ENCODE results near the gene NR2E3. TPM values are rescaled to one million over a fixed set of nuclear protein-coding genes. Genes with fewer than 3 reads are reported as not detected.

Gene NR2E3
- total RNA-seq = not detected
- long read RNA-seq = 0 reads

DNA sequence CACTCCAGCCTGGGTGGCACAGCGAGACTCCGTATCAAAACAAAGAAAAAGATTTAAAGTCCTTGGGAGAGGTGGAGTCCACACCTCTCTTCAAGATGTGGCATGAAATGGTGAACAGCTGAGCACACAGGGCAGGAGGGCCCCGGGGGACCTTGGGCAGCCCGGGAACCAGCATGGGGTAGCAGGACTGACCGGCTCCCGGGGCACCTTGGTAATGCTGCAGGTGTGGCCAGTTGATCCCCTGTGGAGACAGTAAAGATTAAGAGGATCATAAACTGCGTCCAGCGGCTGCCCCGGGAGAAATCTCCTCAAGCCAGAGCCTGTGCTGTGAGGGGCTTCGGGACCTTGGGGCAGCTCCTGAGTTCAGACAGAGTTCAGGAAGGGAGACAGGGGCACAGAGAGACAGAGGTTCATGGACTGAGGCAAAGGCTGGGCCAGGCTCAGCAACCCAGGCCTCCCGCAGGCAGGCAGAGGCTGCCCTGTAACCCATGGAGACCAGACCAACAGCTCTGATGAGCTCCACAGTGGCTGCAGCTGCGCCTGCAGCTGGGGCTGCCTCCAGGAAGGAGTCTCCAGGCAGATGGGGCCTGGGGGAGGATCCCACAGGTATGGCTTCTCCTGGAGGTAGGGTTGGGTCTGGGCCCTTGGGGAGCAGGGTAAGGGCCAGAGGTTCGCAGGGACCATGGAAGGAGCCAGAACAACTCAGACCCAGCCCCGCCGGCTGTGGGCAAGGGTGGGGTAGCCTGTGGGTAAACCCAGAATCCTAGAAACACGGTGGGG lies at the start of gene NR2E3:
Gene NR2E3 (plus strand): TSS at position 299 of the 780 bp plus-strand sequence. CDS start 190 bp downstream, at position 489.
- intact Hi-C loops (cut with DNase I) = no loop called here
- ATAC-seq = no peak
- no peak for DNase-seq (ENCODE audit: missing footprints)

DNA sequence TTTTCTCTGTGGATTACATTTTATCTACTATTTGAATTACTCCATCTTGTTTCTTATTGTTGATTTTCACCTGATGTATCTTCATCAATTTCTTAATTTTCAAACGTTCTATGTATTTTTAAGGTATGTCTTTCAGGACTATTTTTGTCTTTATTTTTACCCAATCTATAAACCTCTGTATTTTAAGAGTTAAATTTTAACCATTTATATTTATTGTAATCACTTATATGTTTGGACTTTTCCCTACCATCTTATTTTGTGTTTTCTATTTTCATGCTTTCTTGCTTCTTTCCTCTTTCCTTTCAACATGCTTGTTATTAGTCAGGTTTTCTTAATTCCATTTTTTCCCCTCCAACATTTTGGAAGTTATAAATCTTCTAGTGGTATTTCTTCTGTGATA lies 49.5 kb upstream of the NR2E3 start:
- ATAC-seq (no peak), DNase-seq (ENCODE audit: missing footprints) (no peak)
- intact Hi-C loops (cut with DNase I) = no loop called here

DNA sequence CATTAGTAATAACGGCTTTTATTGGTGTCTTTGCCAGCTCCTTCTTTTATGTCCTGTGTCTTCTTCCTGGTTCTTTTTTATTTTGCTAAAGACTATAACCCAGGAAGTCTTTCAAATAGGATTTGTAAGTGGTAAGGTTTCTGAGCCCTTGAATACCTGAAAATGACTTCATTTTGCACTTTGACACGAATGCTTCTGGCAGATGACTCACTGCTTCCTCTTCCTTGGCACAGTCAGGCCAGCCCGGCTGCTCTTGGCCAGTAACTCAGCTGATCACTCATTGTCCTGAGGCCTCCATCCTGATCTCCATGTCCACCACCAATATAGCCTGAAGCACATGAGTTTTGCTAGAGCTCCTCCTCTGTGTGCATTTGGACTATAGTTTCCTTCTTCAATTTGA lies 48.7 kb upstream of the NR2E3 start:
- intact Hi-C loops (cut with DNase I) = no loop called here
- DNase-seq (ENCODE audit: missing footprints) = no peak
- ATAC-seq = no peak

DNA sequence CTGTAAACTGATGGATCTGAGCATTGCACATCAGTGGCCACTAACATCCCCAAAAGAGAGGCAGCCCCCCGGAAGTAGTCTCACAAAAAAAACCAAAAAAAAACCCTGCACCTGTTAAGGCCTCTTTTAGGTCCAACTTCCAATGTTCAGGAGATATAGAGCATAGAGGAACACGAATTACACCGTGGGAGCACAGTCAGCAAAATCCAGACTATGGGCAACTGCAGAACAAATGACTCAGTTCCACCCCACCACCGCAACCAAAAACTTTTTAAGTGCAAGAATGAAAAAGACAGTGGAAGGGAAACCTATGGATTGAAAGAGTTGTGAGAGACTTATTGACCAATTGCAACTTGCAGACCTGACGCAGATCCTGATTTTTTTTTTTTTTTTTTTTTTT lies 42.2 kb upstream of the NR2E3 start:
- no peak for DNase-seq (ENCODE audit: missing footprints)
- no peak for ATAC-seq

DNA sequence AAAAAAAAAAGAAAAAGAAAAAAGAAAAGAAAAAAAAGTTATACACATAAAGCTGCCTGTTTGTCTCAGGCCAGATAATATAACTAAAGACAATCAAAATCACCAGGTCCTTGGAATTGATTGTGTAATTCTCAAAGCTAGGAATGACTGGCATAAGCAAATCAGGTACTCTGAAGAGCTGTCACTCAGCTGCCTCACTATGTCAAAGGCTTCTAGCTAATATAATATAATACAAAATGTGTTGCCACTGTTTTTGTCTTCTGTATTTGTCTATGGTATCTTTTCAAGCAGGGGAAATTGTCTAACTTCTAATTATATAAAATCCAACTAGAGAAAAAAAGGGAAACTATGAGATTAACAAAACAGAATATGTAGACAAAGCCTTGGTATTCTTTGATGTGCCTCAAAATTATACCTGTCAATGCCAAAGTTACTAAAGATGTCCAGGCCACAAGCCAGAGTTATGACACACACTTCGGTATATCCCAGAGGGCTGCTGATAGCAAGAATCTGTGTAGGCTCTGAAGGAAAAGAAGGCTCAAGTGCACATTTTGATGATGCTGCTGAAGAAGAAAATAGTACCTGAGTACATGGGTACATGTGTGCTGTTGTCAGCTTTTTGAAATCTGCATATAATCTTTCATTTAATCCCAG lies 37.0 kb upstream of the NR2E3 start:
- ATAC-seq = no peak
- intact Hi-C loops (cut with DNase I) = no loop called here
- DNase-seq (ENCODE audit: missing footprints) = no peak

More for the DNA sequence above, 42.2 kb upstream of the NR2E3 start:
- intact Hi-C loops (cut with DNase I) = no loop called here

DNA sequence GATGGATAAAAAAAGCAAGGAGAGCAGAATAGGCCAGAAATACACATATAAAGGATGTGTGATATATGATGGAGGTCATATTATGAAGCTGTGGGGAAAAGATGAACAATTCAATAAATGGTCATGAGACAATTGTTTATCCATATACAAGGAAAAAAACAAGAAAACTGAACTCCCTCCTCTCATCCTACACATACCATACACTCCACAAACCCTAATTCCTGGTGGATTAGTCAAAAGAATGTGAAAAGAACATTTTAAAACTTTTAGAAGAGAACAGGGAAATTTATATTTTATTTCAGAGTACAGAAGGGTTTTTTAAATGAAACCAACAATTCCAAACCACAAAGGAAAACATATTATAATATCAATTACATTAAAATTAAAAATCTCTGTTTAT lies 34.5 kb upstream of the NR2E3 start:
- DNase-seq (ENCODE audit: missing footprints) (no peak), ATAC-seq (no peak)
- intact Hi-C loops (cut with DNase I) = no loop called here

DNA sequence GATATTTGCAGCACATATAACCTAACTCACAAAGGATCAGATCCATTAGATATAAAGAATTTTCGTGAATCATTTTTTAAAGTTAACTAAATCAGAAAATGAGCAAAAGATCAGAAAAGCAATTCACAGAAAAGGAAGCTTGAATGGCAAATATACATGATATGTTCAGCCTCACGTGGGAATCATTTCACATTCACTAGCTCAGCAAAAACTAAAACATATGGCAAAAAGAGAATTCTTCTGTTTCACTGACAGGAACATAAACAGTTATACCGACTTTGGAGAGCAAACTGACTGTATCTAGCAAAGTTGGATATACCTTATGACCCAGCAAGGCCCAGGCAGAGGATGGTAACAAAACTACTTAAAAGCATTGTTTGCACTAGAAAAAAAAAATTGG lies 34.0 kb upstream of the NR2E3 start:
- ATAC-seq (no peak), DNase-seq (ENCODE audit: missing footprints) (no peak)
- intact Hi-C loops (cut with DNase I) = no loop called here

DNA sequence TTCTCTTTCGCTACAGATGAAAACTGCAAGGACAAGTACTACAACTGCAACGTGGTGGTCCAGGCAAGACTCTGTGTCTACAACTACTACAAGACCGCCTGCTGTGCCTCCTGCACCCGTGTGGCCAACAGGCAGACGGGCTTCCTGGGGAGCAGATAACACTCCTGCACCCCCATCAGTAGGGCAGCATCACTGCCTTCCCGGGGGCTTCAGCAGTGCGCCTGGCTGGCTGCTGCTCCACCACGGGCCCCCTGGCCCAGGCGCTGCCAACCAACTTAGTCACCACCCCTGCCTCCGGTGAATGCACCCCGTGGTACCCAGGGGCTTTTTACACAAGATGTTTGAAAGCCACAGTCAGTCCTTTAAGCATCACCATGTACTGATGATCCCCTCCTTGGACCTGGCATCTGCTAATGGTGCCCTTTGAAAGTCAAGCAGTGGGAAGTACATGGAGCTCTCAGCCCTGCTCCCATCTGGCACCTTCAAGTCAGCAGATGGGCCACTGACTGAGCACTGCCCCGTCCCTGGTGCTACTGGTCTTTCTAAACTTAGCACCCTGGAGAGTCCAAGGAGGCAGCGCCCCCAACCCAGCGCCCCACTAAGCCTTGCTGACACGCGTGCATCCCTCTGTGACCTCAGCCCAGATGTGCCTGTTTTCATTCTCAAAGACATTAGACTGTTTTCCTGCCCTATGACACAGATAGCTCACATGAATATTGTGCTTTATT lies 33.0 kb upstream of the NR2E3 start:
- ATAC-seq (no peak), DNase-seq (ENCODE audit: missing footprints) (no peak)
- intact Hi-C loops (cut with DNase I) = no loop called here

DNA sequence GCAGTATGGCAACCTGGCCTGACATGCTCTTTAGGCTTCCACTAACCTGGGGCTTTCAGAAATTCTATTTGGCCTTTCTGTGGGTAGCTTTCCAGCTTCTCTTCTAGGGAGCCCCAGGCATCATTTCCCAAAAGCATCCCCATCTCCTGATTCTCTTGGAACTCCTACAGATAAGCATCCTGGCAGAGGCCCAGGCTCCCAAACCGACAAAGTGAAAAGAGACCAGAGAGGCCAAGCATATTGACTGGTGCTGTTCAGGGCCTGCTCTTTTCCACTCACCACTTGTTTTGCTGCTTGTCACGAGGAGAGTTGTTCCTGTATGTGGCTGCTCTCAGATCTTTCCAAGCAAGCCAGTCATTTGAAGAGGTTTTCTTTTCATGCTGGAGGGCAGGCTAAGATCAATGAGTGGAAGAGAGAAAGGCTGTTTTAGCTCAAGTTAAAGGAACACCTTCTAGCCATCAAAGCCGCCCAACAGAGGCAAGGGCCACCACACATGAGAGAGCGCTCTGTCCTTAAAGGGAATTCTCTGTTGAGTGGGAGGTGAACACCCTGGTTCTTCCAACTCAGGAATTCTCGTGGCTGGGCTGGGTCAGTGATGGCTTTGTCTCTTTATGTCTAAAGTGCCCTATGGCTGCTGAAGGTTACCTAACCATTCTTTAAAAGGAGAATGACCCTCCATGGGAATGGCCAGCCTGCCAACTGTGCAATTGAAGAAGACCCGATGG lies 31.1 kb upstream of the NR2E3 start:
- DNase-seq (ENCODE audit: missing footprints) = no peak
- no peak for ATAC-seq
- intact Hi-C loops (cut with DNase I) = no loop called here

DNA sequence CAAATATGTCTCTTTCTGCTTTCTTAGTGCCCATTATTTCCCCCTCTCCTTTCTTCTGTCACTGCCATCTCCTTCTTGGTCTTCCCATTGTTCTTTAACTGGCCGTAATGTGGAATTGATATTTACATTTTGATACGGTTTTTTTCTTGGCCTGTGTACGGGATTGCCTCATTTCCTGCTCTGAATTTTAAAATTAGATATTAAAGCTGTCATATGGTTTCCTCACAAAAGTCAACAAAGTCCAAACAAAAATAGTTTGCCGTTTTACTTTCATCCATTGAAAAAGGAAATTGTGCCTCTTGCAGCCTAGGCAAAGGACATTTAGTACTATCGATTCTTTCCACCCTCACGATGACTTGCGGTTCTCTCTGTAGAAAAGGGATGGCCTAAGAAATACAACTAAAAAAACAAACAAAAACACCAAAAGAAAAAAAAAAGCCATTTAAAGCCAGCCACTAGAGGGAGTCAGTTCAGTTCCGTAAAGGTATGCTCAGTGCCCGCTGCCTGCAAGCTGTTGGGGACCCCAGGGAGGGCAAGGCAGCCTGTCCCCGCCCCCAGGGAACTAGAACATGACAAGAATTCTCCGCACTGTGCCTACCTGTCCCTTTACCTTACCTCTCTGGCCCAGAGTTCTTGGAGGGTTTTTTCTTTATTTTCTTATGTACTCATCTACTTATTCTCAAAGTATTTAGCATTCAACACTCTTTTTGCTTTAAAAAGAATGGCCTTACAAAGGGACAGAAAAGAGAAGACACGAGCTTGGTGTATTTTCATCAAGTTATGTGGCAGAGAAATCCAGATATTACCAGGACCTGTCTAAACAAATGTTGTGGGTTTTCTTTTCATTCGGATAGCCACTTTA lies 30.0 kb upstream of the NR2E3 start:
- ATAC-seq = no peak
- no peak for DNase-seq (ENCODE audit: missing footprints)
- intact Hi-C loops (cut with DNase I) = no loop called here

DNA sequence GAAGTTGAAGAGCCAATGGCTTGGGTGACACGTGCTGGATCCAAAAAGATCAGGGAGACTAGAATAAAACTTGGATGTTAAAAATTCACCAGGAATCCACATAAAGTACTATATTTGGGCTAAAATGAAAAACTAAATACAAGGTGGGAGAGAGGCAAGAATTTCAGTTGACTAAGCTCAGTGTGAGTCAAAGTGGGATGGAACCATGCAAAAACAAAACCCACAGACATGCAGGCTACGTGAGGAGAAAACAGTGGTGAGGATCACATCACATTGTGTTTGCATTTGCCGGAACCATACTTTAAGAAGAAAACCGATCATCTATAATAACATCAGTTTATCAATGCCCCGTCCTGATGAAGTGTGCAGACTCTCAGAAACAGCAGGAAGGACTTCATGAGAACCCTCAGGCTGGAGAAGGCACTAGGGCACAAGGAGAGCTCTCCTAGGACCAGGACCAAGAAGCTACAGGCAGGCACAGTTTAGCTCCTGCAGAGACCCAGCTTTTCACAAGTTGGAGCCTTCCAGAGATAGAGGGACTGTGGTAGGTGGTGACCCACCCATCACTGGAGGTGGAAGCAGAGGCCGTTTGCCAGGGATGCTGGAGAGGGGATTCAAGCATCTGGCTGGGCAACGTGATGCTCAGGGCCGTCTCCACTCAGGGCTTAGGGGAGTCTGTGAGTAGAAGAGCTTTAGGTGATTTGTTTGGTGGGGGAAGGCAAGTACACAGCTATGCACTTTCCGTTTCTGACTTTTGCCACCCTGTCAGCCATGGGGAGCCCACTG lies 29.0 kb upstream of the NR2E3 start:
- ATAC-seq (no peak), DNase-seq (ENCODE audit: missing footprints) (no peak)
- intact Hi-C loops (cut with DNase I) = no loop called here

DNA sequence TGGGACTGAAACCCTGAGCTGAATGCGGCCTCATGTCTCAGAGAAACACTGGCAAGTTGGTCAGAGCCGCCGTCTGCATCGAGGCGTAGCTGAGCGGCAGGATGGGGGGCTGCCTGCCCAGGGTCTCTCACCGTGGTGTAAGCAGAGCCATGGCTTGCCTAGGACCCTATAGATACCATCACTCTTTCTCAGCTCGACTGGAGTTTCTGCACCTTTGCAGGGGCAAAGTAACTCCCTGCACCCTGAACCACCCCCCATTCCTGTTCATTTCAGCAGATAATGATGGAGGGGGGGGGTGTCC lies 28.4 kb upstream of the NR2E3 start:
- intact Hi-C loops (cut with DNase I) = no loop called here
- ATAC-seq = no peak
- DNase-seq (ENCODE audit: missing footprints) = no peak

DNA sequence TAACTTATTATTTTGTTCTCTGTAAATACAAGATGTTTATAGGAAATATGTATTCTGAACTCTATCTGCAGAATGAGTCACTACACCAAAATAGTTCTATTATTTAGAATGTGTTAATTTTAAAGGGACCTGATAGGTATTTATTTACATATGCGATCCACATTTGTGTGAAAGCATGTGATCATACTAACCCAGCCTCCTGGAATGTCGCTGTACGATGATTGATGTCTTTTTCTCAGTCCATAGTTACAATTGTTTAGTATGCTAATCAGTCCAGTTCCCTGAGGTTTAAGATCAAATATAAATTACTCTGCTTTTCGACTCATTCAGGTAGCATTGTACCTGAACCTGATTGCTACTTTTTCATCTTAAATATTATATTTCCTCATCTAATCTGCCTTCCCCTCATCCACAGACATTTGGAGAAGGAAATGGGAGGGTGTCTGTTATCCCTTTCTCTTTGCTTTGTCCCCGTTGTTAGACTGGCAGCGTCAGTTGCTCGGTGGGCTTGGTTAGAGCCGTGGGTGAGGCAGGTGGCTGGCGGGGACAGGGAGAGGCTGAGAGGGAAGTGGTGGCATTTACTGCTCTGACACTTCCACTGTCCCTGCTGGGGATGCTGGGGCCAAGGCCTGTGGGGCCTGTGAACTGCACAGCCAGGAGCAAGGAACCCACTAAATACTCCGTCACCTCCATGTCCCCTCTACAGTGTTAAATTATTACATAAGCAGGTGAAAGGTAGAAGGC lies 27.8 kb upstream of the NR2E3 start:
- no peak for DNase-seq (ENCODE audit: missing footprints)
- intact Hi-C loops (cut with DNase I) = no loop called here
- no peak for ATAC-seq

DNA sequence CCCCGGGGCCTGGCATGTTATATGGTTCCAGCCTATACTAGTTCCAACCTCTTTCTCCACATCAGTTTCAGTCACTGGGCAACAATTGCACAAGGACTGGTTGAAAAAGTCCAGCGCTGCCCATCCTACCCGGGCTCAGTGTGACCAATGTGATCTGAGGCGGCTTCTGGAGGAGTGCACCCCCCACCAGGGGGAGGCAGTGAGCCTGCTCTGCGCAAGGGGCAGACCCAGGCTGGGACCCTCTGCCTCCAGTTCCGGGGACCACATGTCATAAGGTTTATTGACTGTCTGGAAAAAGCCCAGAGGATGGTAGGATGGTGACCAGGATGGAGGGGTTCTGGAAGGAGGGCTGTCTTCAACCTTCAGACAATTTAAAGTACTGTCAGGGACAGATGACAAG lies 25.6 kb upstream of the NR2E3 start:
- ATAC-seq = no peak
- intact Hi-C loops (cut with DNase I) = no loop called here

DNA sequence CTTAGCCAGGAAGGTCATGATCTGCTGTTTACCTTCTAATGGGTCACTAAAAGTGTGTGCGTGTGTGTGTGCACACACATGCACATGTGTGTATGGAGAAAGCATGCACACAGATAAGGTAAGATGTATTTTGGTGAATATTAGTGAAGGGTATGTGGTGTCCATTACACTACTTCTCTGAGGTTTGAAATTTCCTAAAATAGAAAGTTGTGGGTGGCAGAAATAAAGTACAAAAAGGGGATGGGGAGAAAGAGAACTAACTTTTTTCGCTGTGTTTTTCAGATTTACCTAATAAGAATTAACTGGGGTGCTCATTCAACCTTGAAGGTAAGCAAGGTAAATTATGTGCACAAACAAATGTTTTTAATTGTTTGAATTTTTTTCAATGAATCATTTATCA lies 24.4 kb upstream of the NR2E3 start:
- intact Hi-C loops (cut with DNase I) = no loop called here
- no peak for ATAC-seq
- no peak for DNase-seq (ENCODE audit: missing footprints)

More for the DNA sequence above, 25.6 kb upstream of the NR2E3 start:
- no peak for DNase-seq (ENCODE audit: missing footprints)

DNA sequence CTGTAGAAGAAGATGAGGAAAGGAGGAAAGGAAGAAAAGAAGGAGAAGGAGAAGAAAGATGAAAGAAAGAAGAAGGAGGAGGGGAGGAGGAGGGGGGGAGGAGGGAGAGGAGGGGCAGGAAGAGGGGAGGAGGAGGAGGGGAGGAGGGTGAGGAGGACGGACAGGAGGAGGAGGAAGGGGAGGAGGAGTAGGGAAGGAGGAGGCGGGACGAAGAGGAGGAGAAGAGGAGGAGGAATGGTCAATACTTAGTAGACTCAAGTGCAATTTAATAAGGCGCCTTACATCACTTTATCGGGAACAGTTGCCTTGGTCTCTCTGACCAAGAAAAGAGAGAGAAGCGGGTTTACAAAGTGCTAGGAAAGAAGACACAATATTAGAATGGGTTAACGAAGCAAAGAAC lies 23.7 kb upstream of the NR2E3 start:
- intact Hi-C loops (cut with DNase I) = no loop called here
- DNase-seq (ENCODE audit: missing footprints) (no peak), ATAC-seq (no peak)

Data from Right ventricle myocardium inferior (tissue), 1 donor.